Fibroblast of villous mesenchyme (primary cell): ENCODE data around the gene GIMAP1. TPM values are rescaled to one million over a fixed set of nuclear protein-coding genes. Genes with fewer than 3 reads are reported as not detected.
A peak's percentile ranks its signal among the peaks of the same experiment; 100 is the strongest.

Experiments used
- DNase-seq: peaks from one replicate; pipeline ENCODE4 v3.0.0-alpha.2; 2010; ENCODE audit warnings: low read depth
- H3K4me3 ChIP-seq: 2 replicates; pipeline ENCODE4 v1.5.1; 2011; ENCODE audit warnings: low read depth, mild to moderate bottlenecking, low read length
- CTCF ChIP-seq: IDR thresholded peaks from 2 replicates; pipeline ENCODE4 v1.5.1; 2012; ENCODE audit warnings: low read depth, mild to moderate bottlenecking, low read length; ENCODE audit not compliant: insufficient read depth
- total RNA-seq: library from RNA; depleted of rRNA; stranded (reverse); fragments of >200 nt; gene quantifications from 2 replicates; pipeline ENCODE4 v1.2.3, GENCODE V29; 2012

Gene GIMAP1
- total RNA-seq, 1 donor = not detected

- TF ChIP-seq CTCF = no peak
- H3K4me3 ChIP-seq = no peak overlapping the region
- DNase-seq = no peak
Measured at GRCh38 chr7:150746921-150747320, 30.5 kb downstream of the GIMAP1 start.

GRCh38 chr7:150748376-150748775, 32.0 kb downstream of the GIMAP1 start:
- H3K4me3 ChIP-seq = no peak overlapping the region
- no peak for DNase-seq
- no peak for TF ChIP-seq CTCF

GRCh38 chr7:150751702-150752101, 35.3 kb downstream of the GIMAP1 start:
- no peak for TF ChIP-seq CTCF
- no peak overlapping the region for H3K4me3 ChIP-seq
- DNase-seq = no peak

- no peak for DNase-seq
- H3K4me3 ChIP-seq = no peak overlapping the region
- no peak for TF ChIP-seq CTCF
Measured at GRCh38 chr7:150753239-150753638, 36.8 kb downstream of the GIMAP1 start.

- DNase-seq = no peak
- peak; percentile 23 for TF ChIP-seq CTCF
- no peak overlapping the region for H3K4me3 ChIP-seq
Measured at GRCh38 chr7:150753826-150754603, 37.6 kb downstream of the GIMAP1 start.

GRCh38 chr7:150754951-150755350, 38.5 kb downstream of the GIMAP1 start:
- no peak for TF ChIP-seq CTCF
- no peak overlapping the region for H3K4me3 ChIP-seq
- DNase-seq = no peak
